GM18868 (cell line): ENCODE measurements around the gene FER.
A peak's percentile ranks its signal among the peaks of the same experiment; 100 is the strongest.

Experiments
- ATAC-seq: cut with Tn5 transposase; IDR thresholded peaks from one replicate; pipeline ENCODE4 v1.9.1; 2021; ENCODE audit warnings: mild to moderate bottlenecking, moderate library complexity; ENCODE audit not compliant: unreplicated experiment

FER gene

GRCh38 chr5:109167586-109167985 lies 419.9 kb downstream of the FER start:
- no peak for ATAC-seq

- ATAC-seq = no peak
Measured at GRCh38 chr5:109168151-109168550, 420.5 kb downstream of the FER start.

GRCh38 chr5:109170629-109171350 lies 423.1 kb downstream of the FER start:
- ATAC-seq = no peak

GRCh38 chr5:109171437-109172073 lies 423.9 kb downstream of the FER start:
- peak; percentile 85 for ATAC-seq

GRCh38 chr5:109173036-109173794 lies 425.5 kb downstream of the FER start:
- no peak for ATAC-seq

GRCh38 chr5:109177227-109177626 lies 429.5 kb downstream of the FER start:
- ATAC-seq = no peak

GRCh38 chr5:109177782-109178181 lies 430.1 kb downstream of the FER start:
- no peak for ATAC-seq

- ATAC-seq = no peak
Measured at GRCh38 chr5:109180668-109181067, 433.0 kb downstream of the FER start.

GRCh38 chr5:109186759-109187158 lies 439.1 kb downstream of the FER start:
- ATAC-seq = no peak

GRCh38 chr5:109191153-109191558 lies 443.5 kb downstream of the FER start:
- ATAC-seq = peak; percentile 66

- no peak for ATAC-seq
Measured at GRCh38 chr5:109192027-109192426, 444.3 kb downstream of the FER start.

GRCh38 chr5:109192555-109193281 lies 445.0 kb downstream of the FER start:
- ATAC-seq = no peak

GRCh38 chr5:109195667-109196066 lies 448.0 kb downstream of the FER start:
- ATAC-seq = no peak

GRCh38 chr5:109196087-109196822 lies 448.6 kb downstream of the FER start:
- ATAC-seq = no peak

- no peak for ATAC-seq
Measured at GRCh38 chr5:109196823-109197160, 449.1 kb downstream of the FER start.

GRCh38 chr5:109199289-109199688 lies 451.6 kb downstream of the FER start:
- no peak for ATAC-seq

- ATAC-seq = no peak
Measured at GRCh38 chr5:109199799-109200620, 452.3 kb downstream of the FER start.

GRCh38 chr5:109215040-109215439 lies 467.3 kb downstream of the FER start:
- ATAC-seq = no peak

- no peak for ATAC-seq
Measured at GRCh38 chr5:109218818-109219217, 471.1 kb downstream of the FER start.

- ATAC-seq = no peak
Measured at GRCh38 chr5:109223531-109223930, 475.8 kb downstream of the FER start.
